Nephron (organoid): Measurements from ENCODE around the gene ATP8A2.

Experiments used
- H3K27ac Mint-ChIP-seq, 3 experiments: 2 replicates each; pipeline ENCODE4 v1.8.0; 2020; ENCODE audit warnings: mixed read lengths in 3 of 3, mild to moderate bottlenecking in 2 of 3, moderate library complexity in 1 of 3
- H3K27me3 Mint-ChIP-seq: 2 replicates; pipeline ENCODE4 v1.8.0; 2021; ENCODE audit warnings: low read depth, mild to moderate bottlenecking, moderate library complexity, mixed read lengths
- H3K36me3 Mint-ChIP-seq: 2 replicates; pipeline ENCODE4 v1.8.0; 2020; ENCODE audit warnings: low read depth, mixed read lengths
- H3K4me1 Mint-ChIP-seq: 2 replicates; pipeline ENCODE4 v1.8.0; 2020; ENCODE audit warnings: mixed read lengths
- H3K4me3 Mint-ChIP-seq, 3 experiments: 2 replicates each; pipeline ENCODE4 v1.8.0; 2020; ENCODE audit warnings: mild to moderate bottlenecking in 3 of 3, mixed read lengths in 3 of 3, moderate library complexity in 2 of 3
- H3K9me3 Mint-ChIP-seq: 2 replicates; pipeline ENCODE4 v1.8.0; 2020; ENCODE audit warnings: mixed read lengths
- TF ChIP-seq, protein P1 (sequence below), 3 experiments: fragments of 200-600 bp; sonication (generic); IDR thresholded peaks; one replicate each; pipeline ENCODE4 v1.5.0; 2021; ENCODE audit warnings: antibody characterized with exemption in 3 of 3; ENCODE audit not compliant: unreplicated experiment in 3 of 3

The ATP8A2 gene

GRCh38 chr13:25795277-25795676 is 423.5 kb downstream of the ATP8A2 start:
- no peak overlapping the region for H3K4me3 Mint-ChIP-seq
- H3K4me1 Mint-ChIP-seq: peaks cover 2% of the 10 kb centered on the region
- H3K9me3 Mint-ChIP-seq: no peaks in the 10 kb centered on the region
- TF ChIP-seq, protein P1, sequence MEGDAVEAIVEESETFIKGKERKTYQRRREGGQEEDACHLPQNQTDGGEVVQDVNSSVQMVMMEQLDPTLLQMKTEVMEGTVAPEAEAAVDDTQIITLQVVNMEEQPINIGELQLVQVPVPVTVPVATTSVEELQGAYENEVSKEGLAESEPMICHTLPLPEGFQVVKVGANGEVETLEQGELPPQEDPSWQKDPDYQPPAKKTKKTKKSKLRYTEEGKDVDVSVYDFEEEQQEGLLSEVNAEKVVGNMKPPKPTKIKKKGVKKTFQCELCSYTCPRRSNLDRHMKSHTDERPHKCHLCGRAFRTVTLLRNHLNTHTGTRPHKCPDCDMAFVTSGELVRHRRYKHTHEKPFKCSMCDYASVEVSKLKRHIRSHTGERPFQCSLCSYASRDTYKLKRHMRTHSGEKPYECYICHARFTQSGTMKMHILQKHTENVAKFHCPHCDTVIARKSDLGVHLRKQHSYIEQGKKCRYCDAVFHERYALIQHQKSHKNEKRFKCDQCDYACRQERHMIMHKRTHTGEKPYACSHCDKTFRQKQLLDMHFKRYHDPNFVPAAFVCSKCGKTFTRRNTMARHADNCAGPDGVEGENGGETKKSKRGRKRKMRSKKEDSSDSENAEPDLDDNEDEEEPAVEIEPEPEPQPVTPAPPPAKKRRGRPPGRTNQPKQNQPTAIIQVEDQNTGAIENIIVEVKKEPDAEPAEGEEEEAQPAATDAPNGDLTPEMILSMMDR (IDR thresholded peaks at IDR 0.05; ENCODE audit: unreplicated experiment in 3 of 3): no peak
- H3K36me3 Mint-ChIP-seq: no peaks in the 10 kb centered on the region
- H3K27me3 Mint-ChIP-seq: peaks cover 4% of the 10 kb centered on the region
- H3K27ac Mint-ChIP-seq: no peak overlapping the region

DNA sequence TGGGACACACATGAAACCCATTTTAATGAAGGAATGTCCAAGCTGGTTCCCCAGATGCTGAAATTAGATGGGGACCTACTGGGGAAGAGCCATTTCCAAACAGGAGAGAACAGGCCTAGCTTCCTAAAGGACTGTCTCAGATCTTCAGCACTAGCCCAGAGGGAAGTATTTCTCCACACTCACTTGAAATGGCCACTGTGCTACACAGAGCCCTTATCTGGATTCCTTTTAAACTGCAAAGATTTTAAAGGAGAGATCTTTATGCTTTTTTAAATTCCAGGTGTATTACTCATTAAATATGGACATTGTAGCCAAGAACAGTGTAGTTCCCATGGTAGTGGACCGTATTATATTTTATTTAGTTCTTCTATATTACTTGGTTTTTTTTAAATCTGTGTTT is 424.7 kb downstream of the ATP8A2 start:
- H3K36me3 Mint-ChIP-seq: no peaks in the 10 kb centered on the region
- H3K9me3 Mint-ChIP-seq: no peaks in the 10 kb centered on the region
- peaks cover 11% of the 10 kb centered on the region for H3K4me1 Mint-ChIP-seq
- TF ChIP-seq, protein P1 (IDR thresholded peaks at IDR 0.05; ENCODE audit: unreplicated experiment in 3 of 3): no peak
- H3K4me3 Mint-ChIP-seq: no peak overlapping the region
- no peak overlapping the region for H3K27ac Mint-ChIP-seq
- H3K27me3 Mint-ChIP-seq: peaks cover 4% of the 10 kb centered on the region

GRCh38 chr13:25798998-25799397 is 427.2 kb downstream of the ATP8A2 start:
- TF ChIP-seq, protein P1 (IDR thresholded peaks at IDR 0.05; ENCODE audit: unreplicated experiment in 3 of 3): no peak
- no peaks in the 10 kb centered on the region for H3K9me3 Mint-ChIP-seq
- H3K36me3 Mint-ChIP-seq: no peaks in the 10 kb centered on the region
- H3K27ac Mint-ChIP-seq: no peak overlapping the region
- H3K4me1 Mint-ChIP-seq: peaks cover 16% of the 10 kb centered on the region
- H3K4me3 Mint-ChIP-seq: no peak overlapping the region
- H3K27me3 Mint-ChIP-seq: no peaks in the 10 kb centered on the region

DNA sequence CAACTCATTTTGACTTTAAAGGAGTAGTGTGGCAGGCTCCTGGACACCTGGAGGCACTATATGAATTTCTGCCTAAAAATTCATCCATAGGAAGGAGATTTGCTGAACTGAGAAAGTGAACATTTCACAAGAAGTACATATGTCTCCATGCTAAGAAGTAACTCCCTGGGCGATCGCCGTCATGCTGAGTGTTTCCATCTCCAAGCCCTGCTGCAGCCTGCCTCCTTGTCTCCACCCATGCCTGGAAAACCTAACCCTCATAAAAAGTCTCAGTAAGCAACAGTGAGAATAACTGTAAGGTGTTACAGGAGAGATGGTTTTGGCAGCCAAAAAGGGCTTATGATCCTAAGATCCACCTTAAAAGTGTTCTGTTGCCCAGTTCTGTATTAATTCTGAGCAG is 428.7 kb downstream of the ATP8A2 start:
- Mint-ChIP-seq H3K36me3 (no peaks in the 10 kb centered on the region), H3K27me3 (no peaks in the 10 kb centered on the region), H3K27ac (no peak overlapping the region), H3K4me3 (no peak overlapping the region), H3K4me1 (peaks cover 22% of the 10 kb centered on the region), H3K9me3 (no peaks in the 10 kb centered on the region)
- TF ChIP-seq, protein P1 (IDR thresholded peaks at IDR 0.05; ENCODE audit: unreplicated experiment in 3 of 3): no peak

DNA sequence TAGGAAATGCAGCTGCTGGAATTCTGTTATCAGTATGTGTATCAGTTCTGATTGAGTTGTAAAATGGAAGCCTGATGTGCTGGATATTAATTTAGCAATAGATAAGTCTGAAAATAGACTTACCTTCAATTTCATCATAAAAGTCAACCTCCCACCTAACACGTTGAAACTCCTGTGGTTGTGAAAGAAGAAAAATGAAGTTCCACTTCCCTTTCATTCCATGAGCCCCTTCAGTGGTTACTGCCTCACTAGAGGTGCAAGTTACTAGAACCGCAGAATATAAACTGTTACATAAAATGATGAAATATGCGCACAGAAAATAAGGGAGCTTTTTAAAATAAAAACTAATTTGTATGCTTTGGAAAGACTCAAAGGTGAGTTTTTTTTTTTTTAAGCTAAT is 430.8 kb downstream of the ATP8A2 start:
- H3K27me3 Mint-ChIP-seq: no peaks in the 10 kb centered on the region
- TF ChIP-seq, protein P1 (IDR thresholded peaks at IDR 0.05; ENCODE audit: unreplicated experiment in 3 of 3): no peak
- H3K9me3 Mint-ChIP-seq: peaks cover 2% of the 10 kb centered on the region
- H3K36me3 Mint-ChIP-seq: no peaks in the 10 kb centered on the region
- H3K27ac Mint-ChIP-seq: no peak overlapping the region
- H3K4me1 Mint-ChIP-seq: peaks cover 36% of the 10 kb centered on the region
- H3K4me3 Mint-ChIP-seq: no peak overlapping the region

DNA sequence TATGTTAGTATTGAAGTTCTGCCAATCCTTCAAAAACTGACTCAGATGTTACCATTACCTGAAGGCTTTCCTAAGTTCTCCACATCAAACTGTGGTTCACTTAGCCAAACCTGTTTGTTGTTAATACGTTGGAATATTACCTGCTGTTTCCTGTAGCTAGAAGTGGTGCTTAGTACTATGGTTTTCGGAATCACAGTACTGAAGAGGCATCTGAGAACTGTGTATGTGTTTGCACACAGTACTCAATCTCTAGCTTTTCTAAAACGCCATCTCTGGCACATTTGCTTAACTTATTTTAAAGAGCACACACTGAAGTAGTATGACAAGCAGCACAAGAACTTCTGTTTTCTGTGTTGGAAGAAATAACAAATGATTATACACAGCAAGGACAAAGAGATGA is 431.9 kb downstream of the ATP8A2 start:
- TF ChIP-seq, protein P1 (IDR thresholded peaks at IDR 0.05; ENCODE audit: unreplicated experiment in 3 of 3): no peak
- Mint-ChIP-seq H3K9me3 (peaks cover 2% of the 10 kb centered on the region), H3K27me3 (no peaks in the 10 kb centered on the region), H3K27ac (no peak overlapping the region), H3K4me1 (peaks cover 39% of the 10 kb centered on the region), H3K36me3 (no peaks in the 10 kb centered on the region), H3K4me3 (no peak overlapping the region)
